NCI-H146 (cell line): ENCODE results near the gene PRPSAP2.
"Not testable (repeated sequence)": the region's sequence is repeated elsewhere in the genome, so short reads cannot be mapped to it uniquely, and the experiment has no call there.

Source experiments
- DNase-seq: peaks from one replicate; lab custom pipeline; 2025; lab: John Stamatoyannopoulos, UW

The PRPSAP2 gene

DNA sequence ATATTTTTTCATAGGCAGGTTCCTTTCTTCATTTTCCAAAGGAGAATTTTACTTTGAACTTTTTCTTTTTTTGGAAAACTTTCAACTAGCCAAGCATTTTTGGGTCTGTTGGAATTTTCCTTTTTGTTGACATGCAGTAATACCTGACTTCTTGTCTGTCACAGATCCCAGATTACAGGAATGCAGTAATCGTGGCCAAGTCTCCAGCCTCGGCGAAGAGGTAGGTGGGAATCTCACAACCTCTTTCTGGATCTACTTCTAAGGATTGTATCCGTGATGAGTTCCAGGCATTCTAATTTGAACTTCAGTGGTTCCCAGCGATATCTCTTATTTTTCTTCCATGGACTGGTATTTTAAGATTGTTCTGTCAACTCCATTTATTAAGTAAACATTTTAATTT lies 31.7 kb downstream of the PRPSAP2 start:
- no peak for DNase-seq

DNA sequence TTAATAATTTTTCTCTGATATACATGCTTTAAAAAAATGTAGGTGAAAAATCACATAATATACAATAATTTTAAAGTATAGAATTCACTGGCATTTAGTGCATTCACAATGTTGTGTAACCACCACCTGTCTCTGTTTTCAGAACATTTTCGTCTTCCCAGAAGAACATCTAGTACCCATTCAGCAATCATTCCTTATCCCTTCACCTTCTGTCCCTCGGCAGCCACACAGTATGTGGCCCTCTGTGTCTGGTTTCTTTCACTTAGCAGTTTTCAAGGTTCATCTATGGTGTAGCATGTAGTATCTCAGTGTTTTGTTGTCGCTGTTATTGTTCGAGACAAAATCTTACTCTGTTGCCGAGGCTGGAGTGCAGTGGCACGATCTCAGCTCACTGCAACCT lies 33.6 kb downstream of the PRPSAP2 start:
- no peak for DNase-seq

DNA sequence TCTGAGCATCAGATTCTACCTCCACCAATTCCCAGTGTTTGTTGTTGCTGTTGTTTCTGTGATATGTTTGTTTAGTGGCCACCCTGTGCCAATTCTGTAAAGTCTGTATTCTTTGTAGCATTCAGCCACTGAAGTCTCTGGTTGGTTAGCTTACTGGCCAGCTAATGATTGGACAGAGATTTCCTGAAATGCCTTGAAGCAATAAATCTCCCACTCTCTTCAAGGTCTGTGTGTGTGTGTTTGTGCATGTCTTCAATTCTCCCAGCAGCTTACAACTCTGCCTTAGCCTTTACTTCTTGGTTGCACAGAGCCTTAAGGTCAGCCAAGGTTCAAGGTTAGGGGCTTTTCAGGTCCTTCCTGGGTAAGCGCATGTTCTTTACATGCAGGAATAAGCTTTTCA lies 38.2 kb downstream of the PRPSAP2 start:
- DNase-seq, result no peak

DNA sequence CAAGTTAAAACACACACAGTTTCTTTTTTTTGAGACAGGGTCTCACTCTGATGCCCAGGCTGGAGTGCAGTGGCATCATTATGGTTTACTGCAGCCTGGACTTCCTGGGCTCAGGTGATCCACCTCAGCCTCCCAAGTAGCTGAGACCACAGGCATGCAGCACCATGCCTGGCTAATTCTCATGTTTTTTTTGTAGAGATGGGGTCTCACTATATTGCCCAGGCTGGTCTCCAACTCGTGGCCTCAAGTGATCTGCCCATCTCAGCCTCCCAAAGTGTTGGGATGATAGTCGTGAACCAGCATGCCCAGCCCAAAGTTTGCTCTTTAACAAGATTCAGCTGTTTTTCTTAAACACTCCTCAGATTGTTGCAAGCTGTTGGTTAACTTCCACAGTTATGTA lies 39.0 kb downstream of the PRPSAP2 start:
- no peak for DNase-seq

DNA sequence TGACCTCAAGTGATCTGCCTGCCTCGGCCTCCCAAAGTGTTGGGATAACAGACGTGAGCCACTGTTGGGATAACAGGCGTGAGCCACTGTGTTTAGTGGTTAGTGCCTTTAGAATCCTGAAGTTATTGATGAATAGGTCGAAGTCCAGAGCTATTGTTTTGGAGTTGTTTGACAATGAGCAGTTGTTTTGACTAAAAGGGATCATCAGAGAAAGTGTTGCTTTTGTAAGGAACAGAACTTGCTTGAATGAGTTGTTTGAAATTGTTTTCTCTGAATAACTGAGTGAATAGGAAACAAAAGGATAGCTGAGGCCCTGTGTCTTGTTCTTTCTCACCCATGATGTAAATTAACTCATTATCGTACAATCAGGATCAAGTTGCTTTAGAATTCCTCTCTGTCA lies 46.6 kb downstream of the PRPSAP2 start:
- DNase-seq, result no peak

DNA sequence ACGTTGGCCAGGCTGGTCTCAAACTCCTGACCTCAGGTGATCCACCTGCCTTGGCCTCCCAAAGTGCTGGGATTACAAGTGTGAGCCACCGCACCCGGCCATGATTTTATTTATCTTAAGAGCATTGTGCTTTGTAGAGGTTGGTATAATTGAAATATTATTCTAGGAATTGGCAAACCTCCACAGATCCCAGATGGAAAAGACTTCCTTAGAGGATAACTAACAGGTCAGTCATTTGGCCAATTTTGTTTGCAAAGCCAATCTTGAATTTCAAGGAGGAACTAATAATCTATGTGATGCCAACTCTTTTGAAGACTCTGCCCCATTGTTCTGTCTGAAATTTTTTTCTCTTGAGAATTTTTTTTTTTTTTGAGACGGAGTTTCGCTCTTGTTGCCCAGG lies 47.3 kb downstream of the PRPSAP2 start:
- no peak for DNase-seq

DNA sequence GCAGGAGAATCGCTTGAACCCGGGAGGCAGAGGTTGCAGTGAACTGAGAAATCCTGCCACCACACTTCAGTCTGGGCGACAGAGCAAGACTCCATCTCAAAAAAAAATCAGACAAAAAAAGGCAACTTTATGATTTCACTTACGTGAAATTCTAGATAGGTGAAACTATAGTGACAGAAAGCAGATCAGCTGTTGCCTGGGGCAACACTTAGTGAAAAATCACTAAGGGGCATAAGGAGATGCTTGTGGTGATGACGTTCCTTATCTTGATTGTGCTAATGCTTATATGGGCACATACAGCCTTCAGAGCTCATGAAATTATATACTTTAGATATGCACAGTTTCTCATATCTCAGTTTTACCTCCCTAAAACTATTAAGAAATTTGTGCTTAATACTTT lies 52.4 kb downstream of the PRPSAP2 start:
- no peak for DNase-seq

DNA sequence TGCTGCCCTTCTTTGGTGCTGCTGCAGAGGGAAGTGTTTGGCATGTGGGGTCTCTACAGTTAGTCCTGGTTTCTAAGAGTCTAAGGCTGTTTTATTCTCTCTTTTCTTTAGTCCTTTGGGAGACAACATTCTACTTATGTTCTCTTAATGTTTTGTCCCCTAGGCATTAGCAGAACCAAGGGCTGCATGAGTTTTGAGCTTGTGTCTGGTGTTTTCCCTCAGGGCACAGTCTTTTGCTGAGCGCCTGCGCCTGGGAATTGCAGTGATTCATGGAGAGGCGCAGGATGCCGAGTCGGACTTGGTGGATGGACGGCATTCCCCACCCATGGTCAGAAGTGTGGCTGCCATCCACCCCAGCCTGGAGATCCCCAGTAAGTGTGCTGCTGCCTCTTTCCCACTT lies 53.0 kb downstream of the PRPSAP2 start:
- no peak for DNase-seq

DNA sequence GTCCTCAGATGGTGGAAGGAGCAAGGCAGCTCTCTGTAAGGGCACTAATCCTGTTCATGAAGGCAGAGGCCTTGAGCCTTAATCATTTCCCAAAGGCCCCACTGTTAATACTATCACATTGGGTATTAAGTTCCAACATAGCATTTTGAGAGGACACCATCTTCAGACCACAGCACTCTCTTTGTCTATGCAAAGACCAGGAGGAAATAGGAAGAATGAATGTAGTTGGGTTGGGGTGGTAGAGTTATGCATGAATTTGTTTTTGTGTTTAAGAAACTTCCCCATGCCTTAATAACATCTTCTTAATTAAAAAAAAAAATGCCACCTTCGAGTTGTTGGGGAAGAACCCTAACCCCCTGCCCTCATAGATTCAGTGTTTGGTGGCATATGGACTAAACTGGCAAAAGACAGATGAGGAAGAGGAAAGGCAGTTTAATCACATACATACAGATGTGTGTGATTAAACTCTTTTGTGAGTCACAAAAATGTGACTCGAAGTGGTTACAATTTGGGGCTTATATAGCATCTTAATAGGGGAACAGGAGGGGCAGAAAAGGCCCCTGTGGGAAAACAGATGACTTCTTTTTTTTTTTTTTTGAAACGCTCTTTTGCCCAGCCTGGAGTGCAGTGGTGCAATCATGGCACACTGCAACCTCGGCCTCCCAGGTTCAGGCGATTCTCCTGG lies 59.0 kb downstream of the PRPSAP2 start:
- DNase-seq, result no peak

DNA sequence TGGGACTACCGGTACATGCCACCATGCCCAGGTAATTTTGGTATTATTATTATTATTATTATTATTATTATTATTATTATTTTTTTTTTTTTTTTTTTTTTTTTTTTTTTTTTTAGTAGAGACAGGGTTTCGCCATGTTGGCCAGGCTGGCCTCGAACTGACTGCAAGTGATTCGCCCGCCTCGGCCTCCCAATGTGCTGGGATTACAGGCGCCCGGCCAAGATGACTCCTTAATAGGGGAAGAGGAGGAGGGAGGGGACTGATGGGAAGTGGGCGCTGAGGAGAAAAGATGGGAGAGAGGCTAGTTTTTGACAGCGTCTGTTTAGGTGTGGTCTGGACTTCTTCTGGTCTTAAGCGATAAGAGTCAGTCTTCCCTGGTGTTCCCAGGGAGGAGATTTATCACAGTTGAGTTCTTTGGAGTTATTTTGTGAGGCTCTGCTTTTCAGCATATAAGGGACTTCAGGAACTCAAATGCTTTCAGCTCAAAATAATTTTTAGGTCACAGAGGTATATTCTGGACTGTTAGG lies 59.6 kb downstream of the PRPSAP2 start:
- DNase-seq, result no peak

DNA sequence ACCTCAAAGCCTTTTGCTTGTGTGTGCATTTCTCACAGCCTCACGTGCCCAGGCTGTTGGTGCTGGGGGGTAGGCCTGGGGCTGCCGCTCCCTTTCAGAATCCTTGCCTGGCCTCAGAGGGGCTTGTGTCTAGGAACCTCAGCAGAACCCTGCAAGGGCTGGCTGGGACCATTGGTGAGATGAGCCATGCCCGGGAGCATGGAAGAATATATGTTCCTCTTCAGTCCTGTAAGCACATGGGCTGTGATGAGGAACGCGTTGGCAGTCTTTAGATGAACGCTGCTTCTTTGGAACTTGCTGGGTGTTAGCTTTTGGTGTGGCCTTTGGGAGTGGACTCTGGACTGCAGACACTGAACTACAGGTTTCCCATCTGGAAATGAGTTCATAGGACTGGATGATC lies 62.0 kb downstream of the PRPSAP2 start:
- DNase-seq, result no peak

DNA sequence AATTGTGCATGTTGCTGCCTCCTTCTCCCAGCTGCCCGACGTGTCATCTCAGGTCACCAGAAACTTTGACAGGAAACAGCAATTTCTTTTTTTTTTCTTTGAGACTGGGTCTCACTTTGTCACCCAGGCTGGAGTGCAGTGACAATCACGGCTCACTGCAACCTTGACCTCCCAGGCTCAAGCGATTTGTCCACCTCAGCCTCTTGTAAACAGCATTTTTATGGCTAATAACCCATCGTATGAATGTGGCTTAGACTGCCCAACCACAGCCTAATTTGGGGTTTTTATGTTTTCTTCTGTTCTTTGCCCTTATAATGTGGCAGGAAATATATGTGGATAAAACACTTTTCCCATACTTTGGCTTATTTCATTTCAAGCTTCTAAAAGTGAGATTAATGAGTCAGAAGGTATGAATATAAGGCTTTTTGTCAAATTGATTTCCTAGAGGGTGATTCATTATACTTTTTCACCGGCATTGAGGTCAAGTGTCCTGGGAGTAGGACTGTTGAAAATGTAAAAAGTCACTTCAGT lies 63.0 kb downstream of the PRPSAP2 start:
- DNase-seq, result no peak

DNA sequence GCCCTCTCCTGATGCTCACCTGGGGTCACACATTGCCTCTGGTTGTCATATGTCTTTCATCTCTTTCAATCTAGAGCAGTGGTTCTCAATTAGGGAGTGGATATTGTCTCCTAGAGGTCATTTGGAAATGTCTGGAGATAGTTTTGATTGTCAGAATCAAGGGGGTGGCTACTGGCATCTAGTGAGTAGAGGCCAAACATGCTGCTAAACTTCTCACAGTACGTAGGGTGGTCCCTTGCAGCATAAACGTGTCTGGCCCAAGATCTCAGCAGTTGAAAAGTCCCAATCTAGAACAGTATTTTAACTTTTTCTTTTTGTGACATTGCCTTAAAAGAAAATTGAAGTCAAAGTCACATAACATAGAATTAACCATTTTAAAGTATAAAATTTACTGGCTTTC lies 63.6 kb downstream of the PRPSAP2 start:
- DNase-seq, result no peak

DNA sequence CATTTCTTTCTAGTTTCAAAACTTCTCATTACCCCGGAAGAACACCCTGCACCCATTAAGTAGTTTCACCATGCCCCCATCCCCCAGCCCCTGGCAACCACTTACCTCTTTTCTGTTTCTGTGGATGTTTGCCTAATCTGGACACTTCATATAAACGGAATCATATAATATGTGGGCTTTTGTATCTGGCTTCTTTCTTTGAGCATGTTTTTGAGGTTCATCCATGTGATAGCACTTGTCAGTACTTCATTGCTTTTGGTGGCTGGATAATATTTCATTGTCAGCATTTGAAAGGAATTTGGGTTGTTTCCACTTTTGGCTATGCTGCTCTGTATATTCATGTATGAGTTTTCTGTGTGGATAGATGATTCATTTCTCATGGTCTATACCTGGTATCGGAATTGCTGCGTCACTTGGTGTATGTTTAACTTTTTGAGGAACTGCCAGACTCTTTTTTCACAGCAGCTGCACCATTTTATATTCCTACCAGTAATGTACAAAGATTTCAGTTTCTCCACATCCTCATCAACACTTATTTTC lies 64.1 kb downstream of the PRPSAP2 start:
- DNase-seq, result no peak

DNA sequence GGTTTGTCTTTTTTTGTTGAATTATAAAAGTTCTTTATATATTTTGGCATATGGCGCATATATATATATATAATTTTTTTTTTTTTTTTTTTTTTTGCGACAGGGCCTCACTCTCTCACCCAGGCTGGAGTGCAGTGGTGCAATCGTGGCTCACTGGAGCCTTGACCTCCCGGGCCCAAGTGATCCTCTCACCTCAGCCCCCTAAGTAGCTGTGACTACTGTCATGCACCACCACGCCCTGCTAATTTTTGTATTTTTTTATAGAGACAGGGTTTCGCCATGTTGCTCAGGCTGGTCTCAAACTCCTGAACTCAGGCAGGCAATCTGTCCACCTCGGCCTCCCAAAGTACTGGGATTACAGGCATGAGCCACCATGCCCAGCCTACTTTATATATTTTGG lies 64.7 kb downstream of the PRPSAP2 start:
- not testable (repeated sequence) for DNase-seq

DNA sequence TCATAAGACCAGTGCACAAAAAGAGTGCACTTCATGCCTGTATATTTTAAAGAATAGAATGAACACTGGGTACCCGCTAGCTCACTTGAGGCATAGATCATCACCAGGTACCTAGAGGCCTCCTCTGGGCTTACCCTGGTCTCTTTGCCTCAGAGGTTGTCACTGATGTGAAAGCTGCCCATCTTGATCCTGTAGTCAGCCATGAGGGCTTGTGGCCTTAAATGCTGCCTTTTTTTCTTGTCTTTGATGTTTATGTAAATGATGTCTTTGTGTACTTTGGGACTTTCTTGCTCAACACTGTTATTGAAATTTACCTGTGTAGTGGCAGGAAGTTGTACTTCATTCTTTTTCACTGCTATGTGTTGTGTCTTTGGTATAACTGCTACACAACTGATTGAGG lies 67.3 kb downstream of the PRPSAP2 start:
- no peak for DNase-seq

DNA sequence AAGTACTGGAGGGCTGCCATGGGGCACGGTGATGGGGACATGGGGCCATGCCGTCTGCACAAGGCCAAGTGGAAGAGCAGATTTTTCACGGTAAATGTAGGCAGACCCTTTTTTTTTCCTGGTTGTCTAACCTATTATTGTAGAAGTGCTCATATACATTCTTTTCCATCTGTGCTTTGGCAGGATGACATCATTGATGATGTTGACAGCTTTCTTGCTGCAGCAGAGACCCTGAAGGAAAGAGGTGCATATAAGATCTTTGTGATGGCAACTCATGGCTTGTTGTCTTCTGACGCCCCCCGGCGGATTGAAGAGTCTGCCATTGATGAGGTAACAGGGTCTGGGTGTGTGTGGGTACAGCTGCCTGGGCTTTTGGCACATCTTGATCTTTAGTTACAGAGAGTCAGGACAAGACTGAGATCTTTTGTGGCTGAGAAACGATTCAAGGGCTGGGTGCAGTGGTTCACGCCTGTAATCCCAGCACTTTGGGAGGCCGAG lies 70.7 kb downstream of the PRPSAP2 start:
- DNase-seq, result no peak

DNA sequence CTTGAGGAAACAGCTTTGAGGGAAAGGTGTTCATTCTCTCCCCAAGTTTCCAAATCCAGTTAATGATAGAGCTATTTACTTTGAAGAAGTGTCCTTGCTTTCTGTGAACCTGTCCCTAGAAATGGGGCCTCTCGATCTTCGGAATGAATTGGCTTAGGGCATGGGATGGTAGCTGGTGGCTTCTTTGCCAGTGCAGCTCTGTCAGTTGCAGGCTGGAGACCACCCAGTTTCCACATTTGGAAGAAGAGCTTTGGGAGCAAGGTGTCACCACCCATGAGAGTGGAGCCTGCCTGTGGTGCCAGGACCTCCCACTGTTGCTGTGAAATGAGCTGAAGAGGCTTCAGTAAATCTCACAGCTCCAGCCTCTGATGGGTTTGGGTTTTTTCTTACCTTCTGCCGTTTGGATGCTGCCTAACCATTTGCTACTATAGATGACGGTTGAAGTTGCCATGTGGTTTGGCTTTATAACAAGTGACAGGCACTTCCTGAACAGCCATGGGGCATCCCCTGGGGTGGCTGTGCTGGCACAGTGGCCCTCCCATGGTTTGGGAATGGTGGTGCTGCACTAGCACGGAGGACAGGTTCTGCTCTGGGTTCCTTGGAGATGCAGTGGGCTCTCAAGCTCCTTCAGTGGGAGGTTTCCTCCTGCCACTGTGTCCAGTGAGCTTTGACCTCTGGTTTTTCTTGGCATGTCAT lies 74.6 kb downstream of the PRPSAP2 start:
- DNase-seq, result no peak

DNA sequence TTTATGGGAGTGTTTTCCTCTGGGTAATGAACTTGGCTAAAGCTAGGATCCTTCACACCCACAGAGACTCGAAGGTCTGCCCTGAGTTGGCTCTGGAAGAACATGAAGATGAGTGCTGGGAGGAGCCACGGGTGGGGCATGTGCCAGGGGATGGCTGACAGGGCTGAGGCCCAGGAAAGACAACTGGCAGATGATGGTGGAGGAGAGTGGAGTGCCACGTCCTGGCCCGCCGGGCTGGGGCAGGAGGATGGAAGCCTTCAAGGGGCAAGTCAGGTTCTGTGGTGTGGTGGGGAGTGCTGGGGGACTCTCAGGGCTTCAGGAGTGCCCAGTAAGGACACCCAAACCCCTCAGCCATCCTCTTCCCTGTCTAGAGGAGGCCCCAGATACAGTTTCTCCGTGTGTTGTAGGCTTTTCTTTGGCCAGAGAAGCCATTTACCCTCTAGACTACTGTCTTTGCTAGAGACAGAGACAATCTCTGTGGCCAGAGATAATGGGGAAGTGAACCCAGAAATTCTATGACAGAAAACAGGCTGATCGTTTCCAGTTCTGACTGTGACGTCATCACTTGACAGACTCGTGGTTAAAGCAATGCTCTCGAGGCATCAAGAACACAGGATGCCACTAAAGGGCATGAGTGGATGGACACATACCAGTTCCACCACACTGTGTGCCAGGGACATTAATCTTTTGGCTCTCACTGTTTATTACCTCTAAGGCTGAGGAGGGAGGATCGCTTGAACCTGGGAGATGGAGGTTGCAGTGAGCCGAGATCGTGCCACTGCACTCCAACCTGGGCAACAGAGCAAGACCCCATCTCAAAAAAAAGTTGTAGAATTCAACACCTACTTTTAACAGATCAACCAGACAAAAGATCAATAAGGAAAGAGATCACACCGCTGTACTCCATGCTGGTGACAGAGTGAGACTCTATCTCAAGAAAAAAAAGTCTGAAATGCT lies 75.4 kb downstream of the PRPSAP2 start:
- no peak for DNase-seq

DNA sequence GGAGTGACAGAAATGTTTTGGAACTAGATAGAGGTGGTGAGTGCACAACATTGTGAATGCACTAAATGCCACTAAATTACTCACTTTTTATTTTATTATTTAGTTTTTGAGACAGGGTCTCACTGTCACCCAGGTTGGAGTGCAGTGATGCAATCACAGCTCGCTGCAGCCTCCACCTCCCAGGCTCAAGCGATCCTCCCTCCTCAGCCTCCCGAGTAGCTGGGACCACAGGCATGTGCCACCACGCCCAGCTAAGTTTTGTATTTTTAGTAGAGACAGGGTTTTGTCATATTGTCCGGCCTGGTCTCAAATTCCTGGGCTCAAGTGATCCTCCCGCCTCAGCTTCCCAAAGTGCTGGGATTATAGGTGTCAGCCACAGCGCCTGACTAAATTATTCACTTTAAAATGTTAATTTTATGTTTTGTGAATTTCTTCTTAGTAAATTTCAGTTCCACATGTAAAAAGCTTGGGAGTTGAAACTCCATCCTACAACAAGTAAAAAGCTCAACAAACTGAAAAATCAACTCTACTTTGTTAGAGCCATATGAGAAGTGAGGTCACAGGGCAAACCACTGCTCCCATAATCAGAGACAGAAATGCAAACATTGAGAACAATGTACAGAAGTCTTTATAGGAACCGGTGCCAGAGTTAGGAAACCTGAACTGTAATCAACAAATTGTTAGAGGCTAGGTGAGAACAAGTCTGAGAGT lies 80.2 kb downstream of the PRPSAP2 start:
- DNase-seq, result peak; percentile 19

DNA sequence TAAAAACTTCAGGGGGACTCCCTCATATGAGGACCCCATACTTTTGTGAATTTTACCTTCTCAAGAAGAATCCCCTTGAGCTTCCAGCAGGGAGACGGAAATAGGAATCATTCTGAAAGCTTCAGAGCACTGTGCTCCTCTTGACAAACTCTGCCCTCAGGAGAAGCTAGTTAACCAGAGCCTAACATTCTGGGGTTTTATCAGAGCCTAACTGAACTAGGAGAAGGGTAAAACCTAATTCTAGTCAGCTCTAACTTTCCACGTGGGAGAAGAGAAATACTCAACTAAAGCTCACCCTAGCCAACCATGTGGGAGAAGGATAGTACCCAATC lies 80.7 kb downstream of the PRPSAP2 start:
- no peak for DNase-seq
